Fibroblast of lung (primary cell): Measurements from ENCODE around the gene CDCP1.

Experiments used
- EZH2 ChIP-seq: IDR thresholded peaks from 2 replicates; pipeline ENCODE4 v1.5.1; 2012; ENCODE audit warnings: low read length, control low read depth, mild to moderate bottlenecking; ENCODE audit errors: missing control alignments
- TF ChIP-seq, protein P1 (sequence below), 2 donors: IDR thresholded peaks in 1 of 2; conservative IDR thresholded peaks in 1 of 2; 1 replicate in 1 of 2; 2 replicates in 1 of 2; pipeline ENCODE4 v1.5.1; 2011 to 2012; ENCODE audit warnings: low read length in 2 of 2, control low read depth in 1 of 2, inconsistent platforms in 1 of 2, low read depth in 1 of 2, mild to moderate bottlenecking in 1 of 2

DNA sequence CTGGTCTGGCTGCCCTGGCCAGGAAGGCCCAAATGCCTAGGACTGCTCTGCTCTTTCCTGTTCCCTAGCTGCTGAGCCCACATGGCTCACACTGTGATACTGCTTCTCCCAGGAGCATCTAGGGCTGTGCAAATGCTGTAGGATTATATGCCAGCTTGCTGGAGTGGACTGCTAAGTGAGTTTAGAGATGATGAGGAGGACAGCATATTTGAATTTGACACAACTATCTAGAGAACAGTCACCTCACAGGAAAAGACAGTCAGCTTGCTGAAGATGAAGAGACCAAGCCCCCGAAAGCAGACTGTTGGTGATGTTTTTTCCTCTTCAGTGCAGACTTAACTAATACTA is 80.8 kb downstream of the CDCP1 start:
- TF ChIP-seq, protein P1, sequence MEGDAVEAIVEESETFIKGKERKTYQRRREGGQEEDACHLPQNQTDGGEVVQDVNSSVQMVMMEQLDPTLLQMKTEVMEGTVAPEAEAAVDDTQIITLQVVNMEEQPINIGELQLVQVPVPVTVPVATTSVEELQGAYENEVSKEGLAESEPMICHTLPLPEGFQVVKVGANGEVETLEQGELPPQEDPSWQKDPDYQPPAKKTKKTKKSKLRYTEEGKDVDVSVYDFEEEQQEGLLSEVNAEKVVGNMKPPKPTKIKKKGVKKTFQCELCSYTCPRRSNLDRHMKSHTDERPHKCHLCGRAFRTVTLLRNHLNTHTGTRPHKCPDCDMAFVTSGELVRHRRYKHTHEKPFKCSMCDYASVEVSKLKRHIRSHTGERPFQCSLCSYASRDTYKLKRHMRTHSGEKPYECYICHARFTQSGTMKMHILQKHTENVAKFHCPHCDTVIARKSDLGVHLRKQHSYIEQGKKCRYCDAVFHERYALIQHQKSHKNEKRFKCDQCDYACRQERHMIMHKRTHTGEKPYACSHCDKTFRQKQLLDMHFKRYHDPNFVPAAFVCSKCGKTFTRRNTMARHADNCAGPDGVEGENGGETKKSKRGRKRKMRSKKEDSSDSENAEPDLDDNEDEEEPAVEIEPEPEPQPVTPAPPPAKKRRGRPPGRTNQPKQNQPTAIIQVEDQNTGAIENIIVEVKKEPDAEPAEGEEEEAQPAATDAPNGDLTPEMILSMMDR (conservative IDR thresholded peaks at IDR 0.05 in 1 of 2, IDR thresholded peaks at IDR 0.05 in 1 of 2; ENCODE audit: low read depth in 1 of 2, low read length in 2 of 2), result no peak
- TF ChIP-seq EZH2, result no peak
